Activated naive CD8-positive, alpha-beta T cell treated with anti-CD3 and anti-CD28 coated beads, Interleukin-2, amount 50 U/mL, for 24 hours (primary cell): ENCODE measurements around the gene SLC2A4RG.

ENCODE experiments used
- ATAC-seq: fragments of 150-1000 bp; cut with Tn5 transposase; one replicate; pipeline ENCODE4 v1.10.0; 2021
- DNase-seq: peaks from one replicate; pipeline ENCODE4 v3.0.0; 2021
- H3K27ac Mint-ChIP-seq: one replicate; pipeline ENCODE4 v1.8.0; 2021; ENCODE audit warnings: mild to moderate bottlenecking, mixed read lengths
- H3K27me3 Mint-ChIP-seq: one replicate; pipeline ENCODE4 v1.8.0; 2021; ENCODE audit warnings: mixed read lengths
- H3K36me3 Mint-ChIP-seq: one replicate; pipeline ENCODE4 v1.8.0; 2021; ENCODE audit warnings: low read depth, mixed read lengths
- H3K4me1 Mint-ChIP-seq: one replicate; pipeline ENCODE4 v1.8.0; 2021; ENCODE audit warnings: mixed read lengths
- H3K4me3 Mint-ChIP-seq: one replicate; pipeline ENCODE4 v1.8.0; 2021; ENCODE audit warnings: mild to moderate bottlenecking, moderate library complexity, mixed read lengths
- H3K9me3 Mint-ChIP-seq: one replicate; pipeline ENCODE4 v1.8.0; 2021; ENCODE audit warnings: mixed read lengths

The SLC2A4RG gene

DNA sequence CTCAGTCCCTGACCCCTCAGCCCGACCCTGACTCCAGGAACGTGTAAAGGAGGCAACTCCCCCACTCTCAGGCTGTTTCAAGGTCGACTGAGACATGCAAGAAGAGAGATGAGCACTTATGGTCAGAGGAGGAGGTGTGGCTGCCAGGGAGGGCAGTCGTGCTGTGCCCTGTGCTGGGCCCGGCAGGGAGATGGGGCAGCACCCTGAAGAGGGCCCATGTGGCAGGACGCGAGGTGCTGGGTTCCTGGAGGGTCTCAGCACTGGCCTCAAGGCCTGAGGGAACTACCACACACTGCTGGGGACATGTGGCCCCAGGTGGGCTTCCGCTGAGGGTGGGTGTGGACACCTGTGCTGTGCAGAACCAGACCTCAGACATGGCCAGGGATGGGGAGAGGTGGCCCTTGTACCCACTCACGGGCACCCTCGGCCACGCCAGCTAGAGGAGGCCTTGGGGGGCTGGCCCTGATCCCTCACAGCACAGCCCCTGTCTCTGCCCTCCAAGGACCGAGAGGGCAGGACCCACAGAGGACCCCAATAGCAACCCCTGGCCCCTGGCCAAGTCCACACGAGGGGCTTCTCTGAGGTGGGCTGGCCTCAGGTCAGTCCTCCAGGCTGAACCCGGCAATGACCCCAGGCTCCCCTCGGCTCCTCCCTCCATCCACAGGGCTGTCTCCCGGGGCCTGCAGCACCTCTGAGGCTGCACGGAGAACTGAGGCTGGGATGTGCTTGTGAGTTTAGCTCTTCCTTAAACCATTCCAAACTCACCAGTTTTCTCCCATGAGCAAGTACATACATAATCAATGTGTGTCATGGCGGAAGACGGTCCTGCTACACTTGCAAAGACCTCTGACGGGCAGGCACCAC is 8.7 kb downstream of the SLC2A4RG start:
- H3K4me3 Mint-ChIP-seq, result no peak overlapping the region

DNA sequence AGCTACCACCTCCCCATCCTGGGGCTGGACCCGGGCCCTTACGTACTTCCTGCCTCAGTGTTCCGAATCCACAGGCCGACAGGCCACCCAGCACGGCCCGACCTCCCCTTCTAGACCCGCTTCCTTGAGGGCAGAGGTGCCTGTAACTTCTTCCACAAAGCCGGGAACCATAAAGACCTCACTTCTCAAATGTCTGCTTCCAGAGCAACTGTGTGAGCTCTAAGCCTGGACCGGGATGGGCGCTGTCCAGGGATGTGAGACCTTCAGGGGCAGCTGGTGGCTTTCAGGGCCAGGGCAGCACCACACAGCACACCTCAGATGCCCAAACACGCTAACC is 9.3 kb downstream of the SLC2A4RG start:
- no peak for ATAC-seq

More for the DNA sequence above, 8.7 kb downstream of the SLC2A4RG start:
- no peaks in the 10 kb centered on the region for H3K36me3 Mint-ChIP-seq
- DNase-seq (no peak), ATAC-seq (no peak)
- H3K27me3 Mint-ChIP-seq, result no peaks in the 10 kb centered on the region
- peaks cover 12% of the 10 kb centered on the region for H3K4me1 Mint-ChIP-seq
- no peak overlapping the region for H3K27ac Mint-ChIP-seq
- H3K9me3 Mint-ChIP-seq, result no peaks in the 10 kb centered on the region

DNA sequence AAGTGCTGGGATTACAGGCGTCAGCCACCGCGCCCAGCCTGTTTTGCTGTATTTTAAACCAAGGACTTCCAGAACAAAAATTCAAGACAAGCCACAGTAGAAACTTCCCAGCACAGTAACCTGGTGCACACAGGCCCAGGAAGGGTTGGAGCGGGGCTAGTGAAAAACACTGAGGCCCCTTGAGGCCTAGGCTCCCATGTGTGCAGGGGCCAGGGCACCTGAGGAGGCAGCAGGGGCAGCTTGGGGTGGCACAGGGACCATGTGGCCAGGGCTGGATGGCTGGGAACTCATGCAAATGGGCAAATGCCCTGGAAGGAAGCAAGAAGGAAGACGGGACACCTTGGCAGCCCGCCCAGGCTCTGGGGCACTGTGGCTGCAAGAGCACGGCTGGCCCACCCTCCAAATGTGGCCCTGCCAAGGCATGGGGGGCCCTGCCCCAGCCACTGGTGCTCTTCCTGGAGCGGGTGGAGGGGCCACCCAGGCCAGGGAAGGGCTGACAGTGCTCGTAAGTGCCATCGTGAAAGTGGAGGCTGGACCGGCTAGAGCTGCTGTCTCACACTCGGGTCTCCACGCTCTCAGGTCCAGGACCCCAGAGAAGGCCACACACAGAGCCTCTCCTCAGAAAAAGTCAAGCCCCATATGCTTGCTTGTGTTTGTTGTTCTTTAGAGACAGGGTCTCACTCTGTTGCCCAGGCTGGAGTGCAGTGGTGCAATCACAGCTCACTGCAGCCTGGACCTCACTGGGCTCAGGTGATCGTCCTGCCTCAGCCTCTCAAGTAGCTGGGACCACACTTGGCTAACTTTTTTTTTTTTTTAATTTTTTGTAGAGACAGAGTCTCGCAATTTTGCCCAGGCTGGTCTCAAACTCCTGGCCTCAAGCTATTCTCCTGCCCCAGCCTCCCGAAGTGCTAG is 10.3 kb downstream of the SLC2A4RG start:
- Mint-ChIP-seq H3K36me3 (no peaks in the 10 kb centered on the region), H3K27ac (no peak overlapping the region), H3K4me3 (no peak overlapping the region)

More for the DNA sequence above, 9.3 kb downstream of the SLC2A4RG start:
- no peak for DNase-seq
- Mint-ChIP-seq H3K4me3 (no peak overlapping the region), H3K27ac (no peak overlapping the region), H3K36me3 (no peaks in the 10 kb centered on the region), H3K9me3 (no peaks in the 10 kb centered on the region), H3K27me3 (no peaks in the 10 kb centered on the region), H3K4me1 (peaks cover 12% of the 10 kb centered on the region)

DNA sequence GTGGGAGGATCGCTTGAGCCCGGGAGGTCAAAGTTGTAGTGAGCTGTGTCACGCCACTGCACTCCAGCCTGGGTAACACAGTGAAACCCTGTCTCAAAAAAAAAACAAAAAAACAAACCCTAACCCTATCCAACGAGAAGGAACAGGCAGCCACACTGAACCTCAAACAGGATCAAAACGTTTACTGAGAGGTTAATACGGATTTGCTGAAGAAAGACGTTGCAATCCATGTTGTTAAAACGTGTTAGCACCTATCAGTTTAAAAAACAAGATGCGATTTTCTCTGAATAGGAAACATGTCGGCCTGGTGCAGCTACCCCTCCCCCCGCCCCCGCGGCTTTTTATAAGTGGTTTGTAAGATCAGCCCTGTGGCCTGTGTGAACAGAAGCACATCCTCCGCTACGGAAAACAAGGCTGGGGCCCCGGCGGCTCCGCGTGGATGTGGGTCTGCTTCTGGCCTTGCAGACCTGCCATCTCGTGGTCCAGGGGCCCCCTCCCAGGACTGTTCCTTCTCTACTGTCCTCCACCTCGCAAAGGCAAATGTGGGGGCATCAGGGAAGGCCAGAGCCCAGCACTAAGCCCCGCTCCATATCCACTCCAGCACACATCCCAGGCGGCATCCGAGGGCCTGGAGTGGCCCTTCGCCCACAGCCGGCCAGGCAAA is 11.4 kb downstream of the SLC2A4RG start:
- Mint-ChIP-seq H3K27me3 (no peaks in the 10 kb centered on the region), H3K4me3 (peak overlapping the region; percentile 24), H3K4me1 (peaks cover 12% of the 10 kb centered on the region), H3K36me3 (no peaks in the 10 kb centered on the region), H3K27ac (peak overlapping the region; percentile 52), H3K9me3 (no peaks in the 10 kb centered on the region)
- ATAC-seq, result peak; percentile 58
- peak; percentile 60 for DNase-seq

More for the DNA sequence above, 10.3 kb downstream of the SLC2A4RG start:
- ATAC-seq (no peak), DNase-seq (no peak)
- H3K9me3 Mint-ChIP-seq, result no peaks in the 10 kb centered on the region
- H3K27me3 Mint-ChIP-seq, result no peaks in the 10 kb centered on the region
- H3K4me1 Mint-ChIP-seq, result peaks cover 12% of the 10 kb centered on the region

DNA sequence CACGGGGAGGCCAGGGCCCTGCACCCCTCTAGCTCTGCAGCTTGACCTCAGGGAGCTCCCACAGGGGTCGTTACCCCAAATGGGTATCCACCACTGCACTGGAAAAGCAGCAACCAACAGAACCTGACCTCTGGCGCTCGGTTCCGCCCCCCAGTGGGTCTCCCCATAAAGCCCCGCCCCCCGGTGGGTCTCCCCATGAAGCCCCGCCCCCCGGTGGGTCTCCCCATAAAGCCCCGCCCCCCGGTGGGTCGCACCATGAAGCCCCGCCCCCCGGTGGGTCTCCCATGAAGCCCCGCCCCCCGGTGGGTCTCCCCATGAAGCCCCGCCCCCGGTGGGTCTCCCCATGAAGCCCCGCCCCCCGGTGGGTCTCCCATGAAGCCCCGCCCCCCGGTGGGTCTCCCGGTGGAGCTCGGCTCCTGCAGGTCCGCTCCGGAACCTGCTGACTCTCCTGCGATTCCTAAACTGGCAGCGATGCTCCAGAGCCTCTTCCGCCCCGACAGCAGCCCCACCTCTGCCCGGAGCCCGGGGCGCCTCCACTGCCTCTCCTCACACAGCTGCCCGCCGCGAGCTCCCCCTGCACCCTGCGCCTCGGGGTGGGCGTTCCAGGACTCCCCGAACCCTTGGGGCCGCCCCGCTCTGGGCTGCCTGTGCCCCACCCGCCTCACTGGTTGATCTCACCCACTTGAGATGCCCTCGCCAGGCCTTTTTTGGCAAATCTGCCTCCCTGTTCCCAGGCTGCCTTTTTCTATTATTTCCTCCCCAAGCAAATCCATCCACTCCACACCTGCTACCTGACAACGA is 12.1 kb downstream of the SLC2A4RG start:
- Mint-ChIP-seq H3K27ac (peak overlapping the region; percentile 52), H3K36me3 (no peaks in the 10 kb centered on the region), H3K27me3 (no peaks in the 10 kb centered on the region), H3K9me3 (no peaks in the 10 kb centered on the region), H3K4me1 (peaks cover 12% of the 10 kb centered on the region), H3K4me3 (peak overlapping the region; percentile 24)
- no peak for ATAC-seq
- DNase-seq, result peak; percentile 41

GRCh38 chr20:63752411-63753101 is 13.0 kb downstream of the SLC2A4RG start:
- H3K27me3 Mint-ChIP-seq, result no peaks in the 10 kb centered on the region
- no peak for DNase-seq

DNA sequence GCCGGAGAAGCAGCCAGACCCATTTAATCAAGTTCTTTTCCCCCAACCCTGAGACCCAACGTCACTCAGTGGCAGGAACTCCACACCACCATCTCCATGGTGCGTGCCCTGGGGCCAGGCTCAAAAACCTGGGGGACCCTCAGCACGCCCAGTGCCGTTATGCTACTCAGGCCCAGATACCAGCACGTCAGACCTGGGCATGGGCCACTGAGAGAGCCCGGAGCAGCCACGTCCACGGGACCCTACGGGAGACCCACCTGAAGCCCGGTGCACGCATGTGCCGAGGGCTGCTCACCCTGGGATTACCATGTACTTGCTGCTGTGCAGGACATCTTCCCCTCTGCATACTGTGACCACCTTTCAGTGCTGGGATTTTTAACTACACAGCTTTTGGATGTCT is 13.8 kb downstream of the SLC2A4RG start:
- no peaks in the 10 kb centered on the region for H3K27me3 Mint-ChIP-seq
- H3K27ac Mint-ChIP-seq, result no peak overlapping the region
- H3K4me3 Mint-ChIP-seq, result no peak overlapping the region
- DNase-seq (no peak), ATAC-seq (no peak)
- H3K36me3 Mint-ChIP-seq, result no peaks in the 10 kb centered on the region
- H3K4me1 Mint-ChIP-seq, result peaks cover 12% of the 10 kb centered on the region
- H3K9me3 Mint-ChIP-seq, result no peaks in the 10 kb centered on the region

More at GRCh38 chr20:63752411-63753101, 13.0 kb downstream of the SLC2A4RG start:
- no peak overlapping the region for H3K4me3 Mint-ChIP-seq
- no peak overlapping the region for H3K27ac Mint-ChIP-seq
- peaks cover 12% of the 10 kb centered on the region for H3K4me1 Mint-ChIP-seq
- no peaks in the 10 kb centered on the region for H3K36me3 Mint-ChIP-seq
- no peaks in the 10 kb centered on the region for H3K9me3 Mint-ChIP-seq
- no peak for ATAC-seq

DNA sequence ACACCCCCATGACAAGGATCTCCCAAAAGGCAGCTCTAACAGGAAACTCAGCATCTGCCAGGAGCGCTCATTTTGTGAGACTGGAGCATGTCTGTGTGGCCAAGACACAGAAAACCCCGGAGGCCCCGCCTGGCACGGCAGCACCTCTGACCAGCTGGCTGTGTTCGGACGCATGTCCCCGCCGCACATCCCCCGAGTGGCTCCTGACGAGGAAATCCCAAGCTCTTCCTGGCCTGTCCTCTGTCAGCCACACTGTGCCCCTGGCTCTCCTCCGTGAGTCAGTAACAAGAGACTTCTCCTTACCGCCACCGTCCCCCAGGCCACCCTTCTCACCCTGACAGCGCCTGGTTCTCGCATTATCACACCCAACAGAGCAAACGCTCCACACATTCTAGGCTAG is 14.4 kb downstream of the SLC2A4RG start:
- Mint-ChIP-seq H3K27ac (no peak overlapping the region), H3K4me1 (peaks cover 12% of the 10 kb centered on the region), H3K4me3 (no peak overlapping the region), H3K9me3 (no peaks in the 10 kb centered on the region), H3K36me3 (no peaks in the 10 kb centered on the region), H3K27me3 (no peaks in the 10 kb centered on the region)
- no peak for ATAC-seq
- no peak for DNase-seq

GRCh38 chr20:63755933-63756647 is 16.5 kb downstream of the SLC2A4RG start:
- DNase-seq, result no peak
- Mint-ChIP-seq H3K27me3 (no peaks in the 10 kb centered on the region), H3K36me3 (no peaks in the 10 kb centered on the region)

GRCh38 chr20:63756648-63756991 is 17.0 kb downstream of the SLC2A4RG start:
- Mint-ChIP-seq H3K36me3 (no peaks in the 10 kb centered on the region), H3K27ac (no peak overlapping the region), H3K9me3 (no peaks in the 10 kb centered on the region), H3K27me3 (no peaks in the 10 kb centered on the region), H3K4me1 (peaks cover 2% of the 10 kb centered on the region), H3K4me3 (no peak overlapping the region)
- no peak for DNase-seq
- ATAC-seq, result no peak

More at GRCh38 chr20:63755933-63756647, 16.5 kb downstream of the SLC2A4RG start:
- Mint-ChIP-seq H3K4me1 (peaks cover 5% of the 10 kb centered on the region), H3K4me3 (no peak overlapping the region), H3K9me3 (no peaks in the 10 kb centered on the region), H3K27ac (no peak overlapping the region)
- no peak for ATAC-seq

DNA sequence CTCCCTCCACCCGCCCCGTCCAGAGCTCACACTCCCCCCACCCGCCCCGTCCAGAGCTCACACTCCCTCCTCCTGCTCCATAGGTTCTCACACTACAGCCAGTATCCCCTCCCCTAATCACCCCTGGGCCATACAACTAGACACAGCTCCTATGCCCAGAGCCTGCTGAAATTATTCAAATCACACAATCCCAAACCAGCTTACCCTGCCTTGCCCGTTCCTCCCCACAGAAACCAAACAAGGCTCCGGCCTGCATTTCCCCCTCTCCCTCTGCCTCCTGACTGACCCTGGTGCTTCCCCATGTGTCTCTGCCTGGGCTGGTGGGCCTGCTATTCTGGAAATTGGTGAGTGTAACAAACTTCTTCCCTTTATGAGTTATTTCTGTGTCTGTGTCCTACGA is 18.6 kb downstream of the SLC2A4RG start:
- no peak for ATAC-seq
- no peaks in the 10 kb centered on the region for H3K9me3 Mint-ChIP-seq
- no peak overlapping the region for H3K27ac Mint-ChIP-seq
- no peaks in the 10 kb centered on the region for H3K27me3 Mint-ChIP-seq
- DNase-seq, result no peak
- H3K4me3 Mint-ChIP-seq, result no peak overlapping the region
- H3K36me3 Mint-ChIP-seq, result no peaks in the 10 kb centered on the region
- no peaks in the 10 kb centered on the region for H3K4me1 Mint-ChIP-seq

- H3K36me3 Mint-ChIP-seq, result no peaks in the 10 kb centered on the region
- ATAC-seq, result no peak
Measured at GRCh38 chr20:63759377-63759901, 19.9 kb downstream of the SLC2A4RG start.

More at GRCh38 chr20:63759377-63759901, 19.9 kb downstream of the SLC2A4RG start:
- H3K9me3 Mint-ChIP-seq, result no peaks in the 10 kb centered on the region
- no peak overlapping the region for H3K4me3 Mint-ChIP-seq
- no peaks in the 10 kb centered on the region for H3K27me3 Mint-ChIP-seq
- no peak for DNase-seq
- no peaks in the 10 kb centered on the region for H3K4me1 Mint-ChIP-seq
- H3K27ac Mint-ChIP-seq, result no peak overlapping the region
